8988T (cell line): ENCODE measurements around the gene CT47A7.
A peak's percentile ranks its signal among the peaks of the same experiment; 100 is the strongest.
"Not testable (repeated sequence)": the region's sequence is repeated elsewhere in the genome, so short reads cannot be mapped to it uniquely, and the experiment has no call there.

ENCODE experiments used
- DNase-seq: peaks from one replicate; pipeline ENCODE4 v3.0.0; 2011

CT47A7 gene

DNA sequence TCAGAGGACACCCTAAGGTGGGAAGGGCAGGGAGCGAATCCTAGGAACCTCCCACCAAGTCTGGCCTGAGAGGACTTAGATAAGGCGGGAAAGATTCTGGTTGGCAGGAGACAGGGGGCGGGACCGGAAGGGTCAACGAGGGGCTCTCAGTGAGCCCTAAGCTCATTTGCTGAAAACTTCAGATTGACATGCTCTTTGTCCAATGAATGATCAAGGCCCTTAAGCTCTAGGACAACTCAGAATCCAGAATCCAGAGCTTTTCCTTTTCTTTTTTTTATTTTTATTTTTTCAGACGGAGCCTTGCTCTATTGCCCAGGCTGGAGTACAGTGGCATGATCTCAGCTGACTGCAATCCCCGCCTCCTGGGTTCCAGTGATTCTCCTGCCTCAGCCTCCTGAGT lies at the start of gene CT47A7:
TSS of gene CT47A7 (minus strand) at position 101 of the 400 bp plus-strand sequence. CDS start 255 bp downstream, outside the sequence.
- DNase-seq = not testable (repeated sequence)

DNA sequence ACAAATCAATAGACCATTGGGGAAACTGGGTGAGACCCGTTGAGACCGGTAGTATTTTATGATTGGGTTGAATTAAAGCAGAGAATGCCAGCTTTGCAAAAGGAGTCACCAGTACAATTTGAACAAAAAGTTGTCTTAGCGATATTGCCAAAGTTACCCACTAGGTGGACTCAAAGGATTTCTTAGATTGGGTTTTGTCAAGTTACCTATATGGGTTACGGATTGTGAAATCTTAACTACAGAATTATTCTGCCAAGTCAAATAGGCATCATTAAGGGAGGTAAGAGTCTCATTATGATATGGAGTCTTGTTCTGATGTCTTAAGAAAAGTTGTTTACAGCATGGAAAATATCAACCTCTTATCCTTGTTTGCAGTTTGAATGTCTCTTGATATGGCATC lies 44.2 kb upstream of the CT47A7 start:
- peak; percentile 5 for DNase-seq

DNA sequence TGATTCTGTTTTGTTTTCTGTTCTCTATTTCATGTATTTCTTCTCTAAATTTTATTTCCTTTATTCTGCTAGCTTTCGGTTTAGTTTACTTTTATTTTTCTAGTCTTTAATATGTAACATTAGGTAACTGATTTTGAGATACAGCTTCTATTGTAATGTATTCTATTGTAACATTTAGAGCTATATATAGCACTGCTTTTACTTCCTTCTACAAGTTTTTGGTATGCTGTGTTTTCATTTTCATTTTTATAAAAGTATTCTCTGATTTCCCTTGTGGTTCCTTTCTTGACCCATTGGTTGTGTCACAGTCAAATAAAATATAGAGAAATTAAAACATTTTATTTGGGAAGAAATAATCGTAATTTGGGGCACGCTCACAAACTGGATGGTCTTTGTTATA lies 43.0 kb upstream of the CT47A7 start:
- no peak for DNase-seq

DNA sequence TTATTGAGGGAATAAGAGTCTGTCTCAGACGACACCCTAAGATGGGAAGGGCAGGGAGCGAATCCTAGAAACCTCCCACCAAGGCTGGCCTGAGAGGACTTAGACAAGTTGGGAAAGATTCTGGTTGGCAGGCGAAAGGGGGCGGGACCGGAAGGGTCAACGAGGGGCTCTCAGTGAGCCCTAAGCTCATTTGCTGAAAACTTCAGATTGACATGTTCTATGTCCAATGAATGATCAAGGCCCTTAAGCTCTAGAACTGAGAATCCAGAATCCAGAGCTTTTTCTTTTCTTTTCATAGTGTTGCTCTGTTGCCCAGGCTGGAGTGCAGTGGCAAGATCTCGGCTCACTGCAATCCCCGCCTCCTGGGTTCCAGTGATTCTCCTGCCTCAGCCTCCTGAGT lies 29.3 kb upstream of the CT47A7 start, which contains the start of gene CT47A1:
TSS of gene CT47A1 (minus strand) at position 101 of the 400 bp plus-strand sequence. CDS start 231 bp downstream, outside the sequence.
- not testable (repeated sequence) for DNase-seq
